ENCODE measurements around the gene TGFBRAP1. TPM values are rescaled to one million over a fixed set of nuclear protein-coding genes. Genes with fewer than 3 reads are reported as not detected.

Gene TGFBRAP1
- total and polyA plus RNA-seq, 9 of the 15 experiments (the other 6 are each of a cell fraction or from before 2014, with no cell fraction given), result 3.7 to 18.0 (median 11.0) TPM

DNA sequence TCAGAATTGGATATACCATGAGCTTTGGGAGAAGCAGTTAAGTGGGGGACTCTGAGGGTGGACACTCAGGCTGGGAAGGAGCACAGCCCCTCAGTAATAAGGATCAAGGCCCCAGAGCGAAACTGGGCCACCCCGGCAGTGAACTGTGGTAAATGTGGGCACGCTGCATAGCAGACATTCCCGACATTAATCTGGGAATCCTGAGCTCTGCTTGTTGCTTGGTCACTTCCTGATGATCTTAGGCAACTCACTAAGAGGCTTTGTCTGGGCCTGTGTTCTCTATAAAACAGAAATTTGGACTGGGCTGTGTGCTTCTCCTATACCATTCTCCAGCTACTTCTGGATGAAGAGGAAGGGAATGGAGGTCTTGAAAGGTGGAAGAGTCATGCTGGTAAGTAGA, 4.8 kb downstream of the TGFBRAP1 start (continued):
- TF ChIP-seq, protein P1, sequence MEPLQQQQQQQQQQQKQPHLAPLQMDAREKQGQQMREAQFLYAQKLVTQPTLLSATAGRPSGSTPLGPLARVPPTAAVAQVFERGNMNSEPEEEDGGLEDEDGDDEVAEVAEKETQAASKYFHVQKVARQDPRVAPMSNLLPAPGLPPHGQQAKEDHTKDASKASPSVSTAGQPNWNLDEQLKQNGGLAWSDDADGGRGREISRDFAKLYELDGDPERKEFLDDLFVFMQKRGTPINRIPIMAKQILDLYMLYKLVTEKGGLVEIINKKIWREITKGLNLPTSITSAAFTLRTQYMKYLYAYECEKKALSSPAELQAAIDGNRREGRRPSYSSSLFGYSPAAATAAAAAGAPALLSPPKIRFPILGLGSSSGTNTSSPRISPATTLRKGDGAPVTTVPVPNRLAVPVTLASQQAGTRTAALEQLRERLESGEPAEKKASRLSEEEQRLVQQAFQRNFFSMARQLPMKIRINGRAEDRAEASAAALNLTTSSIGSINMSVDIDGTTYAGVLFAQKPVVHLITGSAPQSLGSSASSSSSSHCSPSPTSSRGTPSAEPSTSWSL (CRISPR knock-in tag; IDR thresholded peaks at IDR 0.05; ENCODE audit: borderline replicate concordance), result no peak

DNA sequence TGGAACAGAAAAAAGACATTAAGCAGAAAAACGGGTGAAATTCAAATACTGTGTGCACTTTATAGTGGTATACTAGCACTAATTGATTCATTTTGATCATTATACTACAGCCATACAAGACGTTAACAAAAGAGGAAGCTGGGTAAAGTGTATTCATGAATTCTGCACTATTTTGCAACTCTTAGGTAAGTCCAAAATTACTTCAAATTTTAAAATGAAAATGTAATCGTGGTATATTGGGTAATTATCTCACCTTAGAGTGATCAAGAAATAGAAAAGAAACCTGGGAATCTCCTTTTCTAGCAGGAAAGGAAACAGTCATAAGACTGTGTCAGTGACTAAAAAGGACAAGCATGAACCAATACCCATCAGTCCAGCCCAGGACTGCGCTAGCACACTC, 5.4 kb downstream of the TGFBRAP1 start:
- Histone ChIP-seq H4K20me1 (replicated peaks; ENCODE audit: control insufficient read depth, insufficient read depth, low read length) (0 out of 2 replicates have a peak, but pooled peaks cover 7% of the 10 kb centered on the region), H3K4me1 (replicated peaks in 1 of 2; ENCODE audit: control insufficient read depth in 2 of 2, insufficient read depth in 2 of 2, low read length in 2 of 2) (peaks cover 6 to 25% of the 10 kb centered on the region in 2 experiments; a peak in 4 of 5 replicates), H3K27me3 (ENCODE audit: control insufficient read depth in 2 of 2, insufficient read depth in 2 of 2, low read length in 2 of 2) (no peaks in the 10 kb centered on the region), H3K9me1 (ENCODE audit: control insufficient read depth, insufficient read depth, low read length) (peaks cover 3% of the 10 kb centered on the region), H3K36me3 (ENCODE audit: control insufficient read depth, insufficient read depth, low read length) (peaks cover 26% of the 10 kb centered on the region; the same call in 2 of the 3 replicates), H3K79me2 (ENCODE audit: control insufficient read depth, insufficient read depth, low read length) (peaks cover 85% of the 10 kb centered on the region), H3K4me2 (ENCODE audit: insufficient read depth, low read length) (no peak overlapping the region), H3K9me3 (replicated peaks; ENCODE audit: control insufficient read depth, insufficient read depth, low read depth, low read length) (no peaks in the 10 kb centered on the region), H3K27ac (ENCODE audit: extremely low read depth, low read depth, low read length) (no peak overlapping the region), H3K9ac (ENCODE audit: insufficient read depth in 1 of 2, low read depth in 2 of 2, low read length in 2 of 2) (no peak overlapping the region), H2AFZ (ENCODE audit: low read depth, low read length) (no peak overlapping the region), H3K4me3 (no peak overlapping the region)
- ATAC-seq, result no peak
- 38% methylated on average over 4 of the region's 4 CpGs for WGBS (ENCODE audit: insufficient coverage, low coverage, missing lambda C conversion rate)
- ChIA-PET CTCF (ENCODE audit: low intra/inter-chr PET ratio) (no interaction called here), POLR2A (interaction anchor here (0.6 kb wide), 1 partner anchor 219 kb away, joined by 3 read pairs; no protein-coding TSS in a partner anchor)
- BruUV-seq (replicated peaks), result no TSS peak
- no peak for TF ChIP-seq PHB (CRISPR knock-in tag; IDR thresholded peaks at IDR 0.05)
- TF ChIP-seq CEBPB (tag; IDR thresholded peaks at IDR 0.05), result 0 out of 2 replicates have a peak, but pooled peaks have one; percentile 10
- TF ChIP-seq ZNF324 (CRISPR knock-in tag; IDR thresholded peaks at IDR 0.05), result no peak
- no peak for TF ChIP-seq ILF3 (IDR thresholded peaks at IDR 0.05; ENCODE audit: borderline replicate concordance)
- TF ChIP-seq ZNF717 (CRISPR knock-in tag; IDR thresholded peaks at IDR 0.05), result no peak
- TF ChIP-seq ZNF316 (IDR thresholded peaks at IDR 0.05), result no peak
- no peak for DNase-seq (ENCODE audit: extremely low read depth in 1 of 4, low spot score in 3 of 4)
- no peak for FAIRE-seq
- intact Hi-C loops (cut with micrococcal nuclease), result no loop called here
- in situ Hi-C loops (cut with MboI), result no loop called here
